Activated CD4-positive, alpha-beta T cell treated with anti-CD3 and anti-CD28 coated beads, Interleukin-10, Interleukin-2, amounts not matched to agents 100 ng/mL and 50 ng/mL, durations not matched to agents 16 hours and 8 hours (primary cell): ENCODE results near the gene ATRNL1.
"Not testable (repeated sequence)": the region's sequence is repeated elsewhere in the genome, so short reads cannot be mapped to it uniquely, and the experiment has no call there.

Source experiments
- DNase-seq: peaks from one replicate; pipeline ENCODE4 v3.0.0-alpha.2; 2020

ATRNL1 gene

DNA sequence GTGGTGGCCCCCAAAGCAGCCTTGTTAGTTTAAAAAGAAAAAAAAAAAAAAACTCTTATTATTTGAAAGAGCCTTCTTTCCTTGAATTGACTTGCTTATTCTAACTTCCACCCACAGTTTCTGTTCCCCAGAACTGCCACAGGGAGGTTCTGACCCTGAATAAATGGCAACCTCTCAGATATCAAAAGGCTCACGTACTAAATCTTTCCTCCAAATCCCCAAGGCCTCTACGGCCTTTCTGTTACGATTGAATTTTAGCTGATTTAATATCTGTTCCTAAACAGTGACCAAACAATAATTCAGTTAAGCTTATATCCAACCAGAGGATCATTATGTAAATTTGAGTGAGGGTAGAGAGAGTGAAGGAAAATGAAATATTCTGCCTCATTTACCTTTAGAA, 697.1 kb downstream of the ATRNL1 start:
- DNase-seq, result no peak

DNA sequence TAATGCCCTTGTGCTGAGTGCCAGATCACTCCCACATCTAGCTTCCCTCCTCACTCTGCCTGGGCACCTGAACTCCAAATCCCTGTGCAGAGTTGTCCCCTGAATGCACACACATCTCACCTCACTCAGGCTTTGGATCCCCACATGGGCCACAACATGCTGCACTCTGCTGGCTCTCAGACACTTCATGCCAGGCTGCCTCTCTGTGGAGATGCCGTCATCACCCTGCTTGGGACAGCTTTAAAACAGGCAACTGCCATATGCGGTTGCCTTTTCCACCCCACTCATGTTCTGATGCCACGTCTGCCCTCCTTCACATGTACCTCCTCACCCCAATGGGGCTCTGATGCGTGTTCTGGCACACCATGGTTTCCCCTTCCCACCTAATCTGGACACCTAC, 702.8 kb downstream of the ATRNL1 start:
- no peak for DNase-seq

- DNase-seq, result no peak
Observed at GRCh38 chr10:115801457-115801856, 708.3 kb downstream of the ATRNL1 start.

DNA sequence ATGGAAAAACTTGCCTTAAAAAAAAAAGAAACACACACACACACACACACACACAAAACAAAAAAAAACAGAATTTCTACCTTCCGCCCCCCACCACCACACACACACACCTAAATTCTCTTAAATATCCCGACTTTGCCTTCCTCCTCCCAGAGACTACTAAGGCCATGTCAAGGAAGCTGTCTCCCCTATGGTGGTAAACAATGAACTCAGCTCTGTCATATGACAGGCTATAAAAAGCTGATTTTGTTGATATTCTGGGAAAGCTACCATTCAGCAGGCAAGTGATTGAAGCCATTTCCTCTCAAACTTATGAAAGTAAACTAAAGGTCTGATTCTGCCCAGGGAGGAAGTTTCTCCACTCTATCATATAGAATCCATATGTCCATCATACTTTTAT, 708.8 kb downstream of the ATRNL1 start:
- DNase-seq, result no peak

DNA sequence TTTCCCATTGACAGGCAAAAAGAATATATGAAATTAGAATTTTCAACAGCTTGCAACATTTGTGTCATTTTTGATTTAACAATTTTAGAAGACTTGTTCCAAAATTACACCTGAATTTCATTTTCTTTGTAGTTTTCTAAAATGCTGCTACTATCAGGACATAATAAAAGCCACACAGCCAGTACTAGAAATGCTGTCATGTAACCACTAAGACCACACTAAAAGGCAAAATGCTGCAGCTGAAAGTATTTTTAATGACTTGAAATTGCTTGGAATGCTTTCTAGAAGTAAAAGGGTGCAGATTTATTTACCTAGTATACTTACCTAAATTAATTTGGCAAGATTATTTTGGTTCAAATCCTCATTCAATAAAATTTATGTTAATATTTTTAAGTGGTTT, 709.7 kb downstream of the ATRNL1 start:
- no peak for DNase-seq

GRCh38 chr10:115814542-115814941, 721.4 kb downstream of the ATRNL1 start:
- no peak for DNase-seq

DNA sequence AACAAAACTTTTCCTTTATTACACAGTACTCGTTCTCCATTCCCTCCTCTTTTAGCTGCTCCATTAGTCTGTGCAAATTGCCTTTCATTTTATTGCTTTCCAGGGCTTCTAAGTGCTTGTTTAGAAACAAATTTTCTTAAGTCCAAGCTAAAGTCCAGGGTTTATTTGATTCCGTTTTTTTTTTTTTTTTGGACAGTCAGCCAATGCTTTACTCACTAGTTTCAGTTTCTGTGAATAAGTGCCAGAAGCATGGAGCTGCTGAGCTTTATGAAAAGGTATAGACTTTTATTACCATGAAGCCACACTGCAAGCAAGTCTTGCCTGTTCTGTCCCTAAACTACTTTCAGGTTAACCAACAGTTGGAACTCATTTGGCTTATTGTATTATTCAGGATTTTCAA, 724.8 kb downstream of the ATRNL1 start:
- DNase-seq, result no peak

GRCh38 chr10:115826396-115826795, 733.2 kb downstream of the ATRNL1 start:
- DNase-seq, result no peak

- no peak for DNase-seq
Observed at GRCh38 chr10:115827231-115828009, 734.3 kb downstream of the ATRNL1 start.

GRCh38 chr10:115828182-115828581, 735.0 kb downstream of the ATRNL1 start:
- not testable (repeated sequence) for DNase-seq

DNA sequence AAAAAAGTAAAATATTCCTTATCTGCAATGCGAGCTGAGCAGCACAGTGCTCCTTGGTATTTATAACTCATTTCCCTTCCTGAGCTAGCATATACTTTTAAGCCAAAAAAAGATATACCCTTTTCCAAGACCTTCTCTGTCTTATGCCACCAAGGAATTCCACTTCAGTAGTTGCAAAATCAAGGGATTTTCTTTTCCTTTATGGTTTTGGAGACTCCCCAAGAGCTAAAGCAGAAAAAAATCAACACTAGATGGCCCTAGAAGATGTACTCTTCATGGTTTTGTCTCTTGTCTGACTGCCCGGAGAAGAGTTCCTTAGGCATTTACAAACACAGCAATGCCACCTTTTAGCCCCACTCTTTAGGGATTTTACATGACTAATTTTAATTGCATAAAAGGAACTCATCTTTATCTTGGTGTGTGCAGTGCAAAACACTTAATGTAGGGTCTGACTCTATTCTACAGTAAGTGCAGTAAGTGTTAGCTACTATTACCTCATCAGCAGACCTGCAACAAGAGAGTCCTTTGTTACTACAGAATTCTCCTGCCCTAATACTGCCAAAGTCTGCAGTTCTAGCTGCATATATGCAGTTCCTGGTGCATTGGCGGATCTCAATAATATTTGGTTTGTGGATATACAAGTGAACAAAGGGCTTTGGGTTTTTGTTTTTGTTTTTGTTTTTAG, 736.5 kb downstream of the ATRNL1 start:
- DNase-seq, result no peak

DNA sequence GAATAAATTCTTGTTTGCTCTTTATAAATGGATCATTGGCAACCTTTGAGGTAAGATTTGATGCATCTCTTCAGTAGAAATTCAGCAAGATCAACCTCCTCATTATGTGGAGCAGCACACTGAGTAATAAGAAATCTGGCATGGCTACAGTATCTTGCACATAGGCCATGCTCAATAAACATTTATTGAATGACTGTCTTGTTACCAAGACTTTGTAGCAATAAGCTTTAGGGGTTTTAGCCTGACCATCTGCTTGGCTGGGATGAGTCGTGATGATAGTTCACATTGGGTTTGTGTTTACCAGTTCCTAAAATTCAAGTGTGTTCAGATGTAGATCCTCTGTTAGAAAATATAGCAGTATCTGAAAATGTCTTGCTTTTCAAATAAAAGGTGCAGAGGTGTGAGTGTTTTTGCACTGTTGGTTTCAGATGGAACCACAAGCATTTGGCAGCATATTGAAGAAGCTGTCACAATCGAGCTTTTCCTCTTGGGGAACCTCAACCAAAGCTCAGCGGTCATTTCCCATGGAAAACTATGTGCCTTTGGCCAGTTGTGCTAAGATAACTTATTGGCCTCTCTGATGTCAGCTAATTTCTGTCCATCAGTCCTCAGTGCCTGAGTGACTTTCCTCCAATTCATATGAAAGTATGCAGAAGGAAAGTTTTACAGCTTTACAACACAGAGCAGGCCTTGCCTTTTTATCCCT, 737.3 kb downstream of the ATRNL1 start:
- DNase-seq, result no peak

- no peak for DNase-seq
Observed at GRCh38 chr10:115831016-115831415, 737.9 kb downstream of the ATRNL1 start.

DNA sequence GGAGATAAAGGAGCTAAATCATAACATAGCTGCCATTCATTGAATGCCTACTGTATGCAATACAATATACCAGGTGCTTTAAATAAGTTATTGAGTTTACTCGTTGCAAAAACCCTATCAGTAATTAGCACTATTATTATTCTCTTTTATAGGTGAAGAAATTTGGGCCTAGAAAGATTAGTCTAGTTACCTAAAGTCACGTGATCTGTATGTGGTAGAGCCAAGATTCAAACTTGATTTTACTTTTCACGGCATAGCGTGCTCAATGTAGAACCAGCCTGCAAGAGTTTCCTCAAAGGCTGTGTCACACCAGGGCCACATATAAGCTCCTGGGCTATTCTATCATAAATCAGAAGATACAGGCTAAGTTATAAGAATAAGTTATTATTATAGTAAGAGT, 740.0 kb downstream of the ATRNL1 start:
- DNase-seq, result no peak

DNA sequence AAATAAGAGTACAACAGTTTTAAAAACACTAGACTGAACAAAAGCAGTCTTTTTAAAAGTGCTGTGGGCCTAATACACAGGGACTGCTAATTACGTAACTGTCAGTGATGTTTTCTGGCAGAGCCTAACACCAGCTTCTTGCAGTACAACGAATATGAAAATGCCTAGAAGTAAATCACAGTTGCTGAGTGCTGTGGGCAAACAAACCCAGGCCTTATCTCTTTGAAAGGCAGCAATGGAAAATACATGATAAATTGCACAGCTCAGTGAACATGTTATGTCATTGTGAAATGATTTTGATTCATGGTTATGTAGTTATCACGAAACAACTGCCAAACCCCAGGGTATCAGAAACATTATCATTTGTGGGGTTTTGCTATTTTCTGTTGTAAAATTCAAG, 751.4 kb downstream of the ATRNL1 start:
- no peak for DNase-seq

DNA sequence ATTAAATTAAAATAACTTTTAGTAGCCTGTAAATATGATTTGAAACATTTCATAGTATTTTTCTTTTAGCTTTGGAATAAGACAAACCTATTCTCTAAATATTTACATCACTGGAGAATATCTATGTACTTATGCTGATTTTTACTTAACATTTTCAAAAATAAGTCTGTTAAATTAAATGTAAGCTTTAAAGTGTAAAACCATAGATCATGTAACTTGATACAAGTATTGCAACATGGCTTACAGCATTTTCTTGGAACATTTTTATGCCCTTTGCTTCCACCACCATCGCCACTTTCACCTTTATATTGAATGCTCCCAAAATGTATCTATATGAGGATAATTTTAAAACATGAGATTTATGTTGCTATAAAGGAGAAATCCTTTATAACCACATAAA, 752.8 kb downstream of the ATRNL1 start:
- DNase-seq, result no peak

DNA sequence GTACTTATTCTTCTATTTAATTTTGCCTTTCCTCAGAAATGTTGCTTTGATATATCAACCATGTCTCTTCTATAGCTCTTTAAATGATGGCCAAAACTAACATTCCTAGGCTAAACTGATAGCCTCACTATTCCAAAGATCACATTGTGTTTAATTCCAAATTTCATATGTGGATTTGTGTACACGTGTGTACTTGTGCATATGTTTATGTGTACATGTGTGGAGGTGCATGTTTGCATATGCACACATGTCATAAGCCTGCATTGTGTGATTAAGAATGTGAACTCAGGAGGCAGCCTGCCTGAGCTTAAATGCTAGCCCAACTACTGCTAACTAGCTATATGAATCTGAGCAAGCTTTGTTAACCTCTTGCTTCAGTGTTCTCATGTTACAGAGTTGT, 753.4 kb downstream of the ATRNL1 start:
- DNase-seq, result no peak

DNA sequence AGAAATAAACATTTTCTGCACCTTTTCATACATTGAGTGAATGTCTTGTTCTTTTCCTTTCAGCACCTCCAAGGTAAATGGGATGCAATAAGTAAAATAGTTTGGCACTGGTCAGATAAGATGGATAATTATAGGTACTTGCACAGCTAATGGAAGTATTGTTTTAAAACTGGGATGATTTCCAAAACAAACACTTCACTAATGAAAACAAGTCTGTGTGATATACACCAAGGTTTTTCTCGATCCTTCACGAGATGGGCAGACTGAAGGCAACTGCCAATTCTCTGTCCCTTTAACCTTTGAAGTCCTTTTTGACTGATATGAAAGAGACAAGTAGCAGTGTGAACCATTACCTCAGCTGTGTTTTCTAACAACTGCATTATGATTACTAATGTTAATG, 756.0 kb downstream of the ATRNL1 start:
- no peak for DNase-seq

GRCh38 chr10:115850666-115851065, 757.5 kb downstream of the ATRNL1 start:
- no peak for DNase-seq

GRCh38 chr10:115851695-115852094, 758.5 kb downstream of the ATRNL1 start:
- DNase-seq, result no peak

GRCh38 chr10:115854740-115855435, 761.7 kb downstream of the ATRNL1 start:
- no peak for DNase-seq

- no peak for DNase-seq
Observed at GRCh38 chr10:115856580-115856979, 763.4 kb downstream of the ATRNL1 start.

DNA sequence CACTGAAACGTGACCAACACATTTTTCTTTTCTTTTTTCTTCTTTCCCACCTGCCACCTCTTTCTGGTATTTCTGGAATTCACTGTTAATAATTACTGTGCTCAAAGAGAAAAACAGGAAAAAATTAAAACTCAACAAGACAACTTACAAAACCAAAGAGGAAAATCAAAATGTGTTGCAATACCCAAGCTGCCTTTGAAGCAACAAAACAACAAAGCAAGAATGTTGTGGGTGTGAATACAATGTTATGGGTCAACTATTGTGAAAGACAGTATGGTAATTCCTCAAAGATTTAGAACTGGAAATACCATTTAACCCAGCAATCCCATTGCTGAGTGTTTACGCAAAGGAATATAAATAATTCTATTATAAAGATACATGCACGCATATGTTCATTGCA, 764.7 kb downstream of the ATRNL1 start:
- no peak for DNase-seq
